Measurements from ENCODE around the gene UBL3.

GRCh38 chr13:29849071-29849631 lies 1.3 kb downstream of the UBL3 start:
- no peak for TF ChIP-seq CTCF (IDR thresholded peaks at IDR 0.05)
- peak; percentile 35 for TF ChIP-seq POLR2AphosphoS5 (IDR thresholded peaks at IDR 0.05)
- TF ChIP-seq POLR2A (IDR thresholded peaks at IDR 0.05), result peak; percentile 38

Measured in prostate gland (tissue), 2 donors.